Measurements from ENCODE around the gene MARK3.
A peak's percentile ranks its signal among the peaks of the same experiment; 100 is the strongest.

Gene MARK3

DNA sequence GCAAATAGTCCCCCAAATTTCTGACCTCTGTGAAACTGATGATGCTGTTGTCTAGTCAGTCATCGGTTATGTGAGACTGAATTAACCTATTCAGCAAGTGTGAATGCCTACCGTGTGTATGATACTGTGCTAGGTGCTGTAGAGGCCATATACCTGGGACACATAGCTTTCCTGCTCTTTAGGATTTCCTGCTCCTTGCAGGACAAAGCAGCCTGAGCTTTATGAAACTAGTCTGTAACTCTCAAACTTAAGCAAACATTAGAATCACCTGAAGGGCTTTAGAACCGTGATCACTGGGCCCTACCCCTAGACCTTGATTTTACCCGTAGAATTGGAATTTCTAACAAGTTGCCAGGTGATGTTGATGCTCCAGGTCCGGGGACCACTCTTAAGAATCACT is 6.9 kb downstream of the MARK3 start:
- H3K4me3 ChIP-seq (ENCODE audit: low read depth, low read length) = no peak overlapping the region
- DNase-seq (ENCODE audit: low read depth) = no peak

DNA sequence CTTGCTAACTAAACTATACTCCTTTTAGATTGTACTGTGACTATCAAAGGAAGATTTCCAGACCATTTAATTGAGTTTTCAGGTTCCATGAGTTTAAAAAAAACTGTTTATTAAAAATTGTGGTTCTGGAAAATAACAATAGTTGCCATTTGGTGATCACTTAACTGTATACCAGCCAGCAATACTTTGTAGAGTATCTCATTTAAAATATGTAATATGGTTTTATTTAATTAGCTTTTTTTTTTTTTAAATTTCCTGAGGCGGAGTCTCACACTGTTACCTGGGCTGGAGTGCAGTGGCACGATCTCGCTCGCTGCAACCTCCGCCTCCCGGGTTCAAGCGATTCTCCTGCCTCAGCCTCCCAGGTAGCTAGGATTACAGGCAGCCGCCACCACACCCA is 7.4 kb downstream of the MARK3 start:
- H3K4me3 ChIP-seq (ENCODE audit: low read depth, low read length) = no peak overlapping the region

DNA sequence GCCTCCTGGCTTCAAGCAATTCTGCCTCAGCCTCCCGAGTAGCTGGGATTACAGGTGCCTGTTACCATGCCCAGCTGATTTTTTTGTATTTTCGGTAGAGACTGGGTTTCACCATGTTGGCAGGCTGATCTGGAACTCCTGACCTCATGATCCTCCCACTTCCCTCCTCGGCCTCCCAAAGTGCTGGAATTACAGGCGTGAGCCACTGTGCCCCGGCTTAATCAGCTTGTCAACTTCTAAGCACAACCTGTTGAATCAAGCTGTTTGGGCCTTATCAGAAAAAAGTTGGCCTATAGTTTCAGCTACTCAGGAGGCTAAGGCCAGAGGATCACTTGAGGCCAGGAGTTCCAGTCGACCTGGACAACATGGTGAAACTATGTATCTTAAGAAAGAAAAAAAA is 7.9 kb downstream of the MARK3 start:
- no peak overlapping the region for H3K4me3 ChIP-seq (ENCODE audit: low read depth, low read length)
- DNase-seq (ENCODE audit: low read depth) = no peak

More for the DNA sequence above, 7.4 kb downstream of the MARK3 start:
- no peak for DNase-seq (ENCODE audit: low read depth)

DNA sequence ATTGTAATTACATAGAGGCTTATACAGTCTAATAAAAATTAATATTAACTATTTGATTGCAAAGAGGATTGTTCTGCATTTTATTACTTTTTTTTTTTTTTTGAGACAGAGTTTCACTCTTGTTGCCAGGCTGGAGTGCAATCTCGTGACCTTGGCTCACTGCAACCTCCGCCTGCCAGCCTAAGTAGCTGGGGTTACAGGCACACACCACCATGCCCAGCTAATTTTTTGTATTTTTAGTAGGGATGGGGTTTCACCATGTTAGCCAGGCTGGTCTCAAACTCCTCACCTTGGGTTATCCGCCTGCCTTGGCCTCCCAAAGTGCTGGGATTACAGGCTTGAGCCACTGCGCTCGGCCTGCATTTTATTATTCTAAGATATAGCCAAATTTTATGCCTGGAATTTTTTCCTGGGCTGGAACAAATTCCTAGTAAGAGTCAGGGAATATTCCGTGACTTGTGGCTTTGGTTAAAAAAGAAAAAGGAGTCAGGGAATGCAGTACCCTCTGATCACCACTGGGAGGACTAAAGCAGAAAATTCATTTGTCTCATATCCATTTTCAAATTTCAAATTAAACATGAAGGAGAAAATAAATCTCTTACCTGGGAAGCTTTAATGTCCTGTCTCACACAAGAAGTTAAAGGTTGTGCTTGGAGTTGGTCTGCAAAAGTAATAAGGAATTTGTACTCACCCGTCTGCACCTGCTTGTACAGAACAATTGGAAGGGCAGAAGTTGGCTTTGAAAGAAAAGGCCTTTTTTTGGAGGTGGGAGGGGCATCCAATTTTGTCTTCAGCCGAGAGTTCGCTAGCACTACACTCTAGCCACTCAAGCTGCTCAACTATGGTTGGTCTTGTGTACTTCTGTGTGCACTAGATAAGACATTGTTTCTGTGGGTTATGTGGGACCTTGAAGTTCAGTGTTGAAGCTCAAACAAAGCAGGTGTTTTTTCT is 8.7 kb downstream of the MARK3 start:
- no peak for DNase-seq (ENCODE audit: low read depth)
- H3K4me3 ChIP-seq (ENCODE audit: low read depth, low read length) = no peak overlapping the region

DNA sequence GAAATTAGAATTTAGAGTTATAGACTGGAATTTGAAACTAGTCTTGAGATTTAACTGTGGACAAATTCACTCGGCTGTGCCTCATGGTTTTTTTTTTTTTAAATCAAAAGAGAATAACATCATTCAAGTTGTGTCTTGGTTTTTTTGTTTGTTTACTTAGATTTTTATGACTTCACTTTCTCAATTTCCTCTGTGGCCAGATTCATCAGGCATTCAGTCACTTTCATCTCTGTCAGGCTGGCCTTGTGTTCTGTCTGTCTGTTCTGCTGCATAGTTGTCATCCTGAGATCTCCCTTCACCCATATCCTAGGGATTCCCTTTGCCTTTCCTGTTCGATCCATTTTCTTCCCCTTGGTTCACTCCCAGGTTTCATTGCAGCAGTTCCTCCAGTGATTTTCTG is 10.0 kb downstream of the MARK3 start:
- DNase-seq (ENCODE audit: low read depth) = no peak
- no peak overlapping the region for H3K4me3 ChIP-seq (ENCODE audit: low read depth, low read length)

DNA sequence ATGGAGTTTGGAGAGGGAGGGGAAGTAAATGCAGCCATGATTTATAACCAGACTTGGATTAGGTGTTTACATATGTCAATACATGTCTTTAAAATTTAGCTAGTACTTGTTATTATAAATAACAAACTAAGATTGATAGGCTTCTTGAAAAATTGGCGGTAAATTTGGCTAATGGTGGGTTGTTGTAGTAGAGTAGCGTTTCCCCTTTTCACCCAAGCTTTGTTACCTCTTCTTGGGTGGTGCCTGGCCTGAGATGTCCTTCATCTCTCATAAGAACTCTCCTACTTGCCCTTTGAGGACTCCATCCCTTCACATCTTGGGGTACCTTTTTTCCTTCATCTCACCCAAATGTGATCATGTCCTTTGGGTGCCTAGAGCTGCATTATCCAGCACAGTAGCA is 11.2 kb downstream of the MARK3 start:
- no peak overlapping the region for H3K4me3 ChIP-seq (ENCODE audit: low read depth, low read length)
- no peak for DNase-seq (ENCODE audit: low read depth)

DNA sequence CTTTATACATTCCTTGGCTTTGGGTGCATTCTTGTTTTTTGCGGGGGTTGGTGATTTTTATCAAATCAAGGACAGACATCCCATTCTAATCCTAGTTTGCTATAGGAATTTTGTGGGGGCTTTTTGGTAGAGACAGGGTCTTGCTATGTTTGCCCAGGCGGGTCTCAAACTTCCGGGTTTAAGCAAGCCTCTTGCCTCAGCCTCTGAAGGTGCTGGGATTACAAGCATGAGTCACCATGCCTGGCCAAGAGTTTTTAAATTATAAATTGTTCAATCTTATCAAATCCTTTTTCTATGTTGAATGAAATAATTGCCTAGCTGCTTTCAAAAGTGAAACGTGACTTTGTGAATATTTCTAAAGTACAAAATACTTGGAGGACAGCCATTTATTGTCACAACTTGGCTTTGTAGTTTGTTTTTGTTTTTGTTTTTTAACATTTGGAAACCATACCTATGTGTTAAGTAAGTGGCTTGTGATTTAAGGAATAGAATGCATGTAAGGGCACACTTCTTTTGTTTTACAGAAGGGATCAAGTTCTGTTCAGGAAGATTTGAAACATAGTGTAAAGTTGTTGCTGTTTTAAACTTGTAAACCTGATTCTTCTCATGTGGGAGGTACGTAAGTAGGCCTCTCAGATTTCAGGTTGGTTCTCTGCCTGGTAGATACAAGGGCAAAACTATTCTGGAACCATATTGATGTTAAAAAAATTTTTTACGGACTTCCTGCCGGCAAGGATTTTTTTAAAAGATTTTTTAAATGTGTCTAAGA is 13.4 kb downstream of the MARK3 start:
- no peak for DNase-seq (ENCODE audit: low read depth)
- H3K4me3 ChIP-seq (ENCODE audit: low read depth, low read length) = no peak overlapping the region

DNA sequence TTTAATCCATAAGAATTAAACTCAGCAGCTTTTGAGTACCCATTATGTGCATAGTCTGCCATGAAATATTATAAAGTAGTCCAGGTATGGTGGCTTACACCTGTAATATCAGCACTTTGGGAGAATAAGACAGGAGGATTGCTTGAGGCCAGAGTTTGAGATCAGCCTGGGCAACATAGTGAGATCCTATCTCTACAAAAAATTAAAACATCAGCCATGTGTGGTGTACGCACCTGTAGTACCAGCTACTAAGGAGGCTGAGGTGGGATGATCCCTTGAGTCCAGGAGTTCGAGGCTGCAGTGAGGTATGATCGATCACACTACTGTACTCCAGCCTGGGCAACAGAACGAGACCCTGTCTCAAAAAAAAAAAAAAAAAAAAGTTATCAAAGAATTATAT is 15.3 kb downstream of the MARK3 start:
- no peak for DNase-seq (ENCODE audit: low read depth)
- no peak overlapping the region for H3K4me3 ChIP-seq (ENCODE audit: low read depth, low read length)

DNA sequence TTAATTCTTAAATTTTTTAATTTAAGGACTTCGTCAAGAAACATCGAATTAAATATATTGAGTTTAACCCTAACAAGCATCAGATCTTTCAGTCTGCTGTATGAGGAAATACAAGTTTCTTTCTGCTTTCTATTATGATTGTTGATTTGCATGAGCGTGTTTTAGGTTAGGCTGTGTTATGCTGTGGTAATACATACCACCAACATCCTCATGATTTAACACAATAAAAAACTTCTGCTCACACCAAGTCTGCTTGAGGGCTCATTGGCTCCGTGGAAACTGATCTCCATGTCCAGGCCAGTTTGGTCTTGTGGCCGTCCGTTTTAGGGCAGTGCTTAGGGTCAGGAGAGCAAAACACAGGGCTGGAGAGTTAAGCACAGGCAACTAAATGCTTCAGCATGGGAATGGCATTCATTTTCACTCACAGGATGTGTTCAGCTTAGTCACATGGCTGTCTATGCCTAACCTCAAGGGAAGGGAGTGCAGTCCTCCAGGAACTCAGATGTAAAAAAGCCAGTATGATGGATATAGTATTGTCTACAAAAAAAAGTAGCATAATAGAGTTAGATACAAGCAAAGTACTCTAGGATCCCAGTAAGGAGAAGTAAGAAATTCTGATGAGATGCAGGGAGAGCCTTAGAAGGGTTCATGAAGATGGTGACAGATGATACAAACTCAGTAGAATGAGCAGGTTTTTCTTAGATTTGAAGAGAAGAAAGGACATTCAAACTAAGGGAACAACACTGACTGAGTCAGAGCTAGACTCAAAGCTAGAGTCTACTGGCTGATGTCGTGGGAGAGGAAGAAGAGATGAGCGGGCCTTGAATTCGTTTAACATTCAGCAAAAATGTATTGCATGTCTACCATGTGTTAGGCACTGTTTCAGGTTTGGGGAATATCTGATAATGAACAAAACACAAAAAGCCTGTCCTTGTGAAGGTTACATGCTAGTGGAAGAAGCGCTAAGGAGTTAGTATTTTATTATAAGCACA is 16.3 kb downstream of the MARK3 start:
- no peak overlapping the region for H3K4me3 ChIP-seq (ENCODE audit: low read depth, low read length)
- DNase-seq (ENCODE audit: low read depth) = no peak

DNA sequence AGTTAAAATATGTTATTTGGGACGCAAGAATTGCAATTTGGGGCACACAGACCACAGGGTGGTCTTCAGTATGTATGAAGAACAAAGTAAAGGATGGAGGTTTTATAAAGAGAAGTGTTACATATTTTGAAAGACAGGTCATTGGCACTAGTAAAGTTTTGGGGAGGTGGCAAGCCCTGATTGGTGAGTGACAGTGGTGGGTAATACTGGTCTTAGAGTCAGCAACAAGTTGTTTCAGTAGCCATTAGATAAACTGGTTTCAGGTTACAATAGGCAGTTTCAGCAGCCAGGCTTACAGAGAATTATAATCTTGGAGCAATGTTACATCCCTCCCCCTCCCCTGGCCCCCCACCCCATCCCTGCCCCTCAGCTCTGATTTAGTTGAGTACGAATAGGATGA is 17.5 kb downstream of the MARK3 start:
- H3K4me3 ChIP-seq (ENCODE audit: low read depth, low read length) = no peak overlapping the region
- no peak for DNase-seq (ENCODE audit: low read depth)

DNA sequence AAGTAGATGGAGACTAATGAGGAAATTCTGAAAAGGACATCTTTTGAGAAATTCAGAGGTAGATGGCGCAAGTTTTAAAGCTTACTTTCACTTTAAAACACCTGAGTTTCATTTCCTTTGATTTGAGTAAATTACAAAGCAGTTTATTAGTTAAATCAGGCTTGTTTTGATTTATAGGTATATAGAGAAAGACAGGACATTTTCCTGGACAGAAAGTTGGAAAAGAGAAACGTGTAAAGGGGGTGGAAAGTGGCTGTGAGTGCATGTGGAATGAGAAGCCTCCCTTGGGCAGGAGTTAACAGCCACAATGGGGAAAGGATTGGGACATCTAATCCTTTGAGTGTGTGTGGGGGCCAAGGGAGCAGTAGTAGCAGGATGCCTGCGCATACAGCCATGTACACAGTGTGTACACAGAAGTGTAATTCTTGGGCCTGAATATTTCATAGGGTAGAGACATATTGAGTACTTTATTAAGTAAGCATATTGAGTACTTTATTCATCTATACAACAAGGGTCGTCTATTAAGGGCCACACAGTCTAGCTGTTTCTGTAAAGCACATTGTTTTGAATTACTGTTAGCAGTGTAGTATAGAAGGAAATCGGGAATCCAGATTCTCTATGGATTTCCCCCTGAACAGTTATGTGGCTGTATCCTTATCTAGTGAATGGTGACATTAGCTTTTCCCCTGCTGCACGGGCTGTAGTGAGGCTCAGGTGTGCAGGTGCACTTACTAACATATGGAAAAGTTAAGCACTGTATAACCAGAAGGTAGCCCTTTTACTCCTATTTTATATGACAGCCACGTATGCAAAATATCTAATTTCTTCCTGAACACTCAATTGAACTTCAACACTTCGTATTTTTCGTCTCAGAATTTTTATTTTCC is 19.1 kb downstream of the MARK3 start:
- H3K4me3 ChIP-seq (ENCODE audit: low read depth, low read length) = no peak overlapping the region
- DNase-seq (ENCODE audit: low read depth) = no peak

DNA sequence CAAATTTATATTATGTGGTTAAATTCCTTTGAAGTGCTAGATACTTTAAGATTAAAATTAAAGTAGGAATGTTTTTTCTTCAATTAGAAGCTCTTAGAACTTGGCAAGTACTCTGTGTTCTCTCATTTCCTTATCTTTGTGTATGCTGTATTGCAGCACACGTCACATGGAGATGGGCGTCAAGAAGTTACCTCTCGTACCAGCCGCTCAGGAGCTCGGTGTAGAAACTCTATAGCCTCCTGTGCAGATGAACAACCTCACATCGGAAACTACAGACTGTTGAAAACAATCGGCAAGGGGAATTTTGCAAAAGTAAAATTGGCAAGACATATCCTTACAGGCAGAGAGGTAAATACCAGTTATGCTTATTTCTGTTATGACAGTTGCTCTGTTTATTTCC is 19.7 kb downstream of the MARK3 start:
- no peak overlapping the region for H3K4me3 ChIP-seq (ENCODE audit: low read depth, low read length)
- DNase-seq (ENCODE audit: low read depth) = no peak

DNA sequence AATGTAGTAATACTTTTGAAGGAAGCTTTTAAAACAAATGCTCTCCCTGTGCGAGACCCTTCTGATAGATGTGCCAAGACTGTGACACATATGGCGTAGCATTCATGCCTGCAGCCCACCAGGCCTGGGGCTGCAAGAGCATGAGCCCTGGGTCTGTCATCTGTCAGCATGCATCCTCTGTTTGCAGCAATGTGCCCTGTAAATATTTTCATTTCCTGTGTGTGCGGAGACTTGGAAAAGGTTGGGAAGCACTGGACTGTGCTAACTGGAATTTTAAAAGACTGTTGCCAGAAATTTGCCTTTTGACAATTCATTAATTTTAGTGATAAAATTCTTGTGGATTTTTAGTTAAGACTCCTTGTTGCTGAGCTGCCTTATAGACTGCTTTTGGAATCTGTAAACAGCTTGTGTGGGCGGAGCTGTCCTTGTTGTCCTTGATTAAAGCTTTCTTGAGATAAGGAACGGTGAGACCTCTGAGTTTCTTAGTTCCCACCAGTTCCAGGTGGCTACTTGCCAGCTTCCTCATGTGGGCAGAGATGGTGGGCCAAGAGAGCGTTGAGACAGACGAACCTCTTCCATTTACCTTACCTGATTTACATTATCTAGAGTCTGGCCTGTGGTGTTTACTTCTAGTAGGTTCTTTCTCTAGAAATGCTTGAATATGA is 23.4 kb downstream of the MARK3 start:
- no peak for DNase-seq (ENCODE audit: low read depth)
- no peak overlapping the region for H3K4me3 ChIP-seq (ENCODE audit: low read depth, low read length)

DNA sequence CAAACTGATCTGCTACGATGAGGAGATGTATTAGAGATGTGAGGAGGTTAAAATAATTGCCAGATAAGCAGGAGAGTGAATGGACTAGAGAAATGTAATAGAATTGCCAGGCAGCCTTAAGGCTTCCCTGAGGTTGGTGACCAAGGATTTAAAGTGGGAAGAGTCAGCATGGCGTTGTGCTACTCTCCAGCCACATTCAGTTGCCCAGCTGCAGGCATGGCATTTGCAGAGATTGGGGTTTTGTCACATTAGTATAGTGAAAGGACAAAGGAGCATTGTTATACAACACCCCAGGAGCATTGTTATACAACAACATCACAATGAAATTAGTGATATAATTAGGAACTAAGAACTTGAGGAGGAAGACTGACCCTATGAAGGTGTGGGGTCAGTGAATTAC is 31.7 kb downstream of the MARK3 start:
- H3K4me3 ChIP-seq (ENCODE audit: low read depth, low read length) = no peak overlapping the region
- DNase-seq (ENCODE audit: low read depth) = no peak

DNA sequence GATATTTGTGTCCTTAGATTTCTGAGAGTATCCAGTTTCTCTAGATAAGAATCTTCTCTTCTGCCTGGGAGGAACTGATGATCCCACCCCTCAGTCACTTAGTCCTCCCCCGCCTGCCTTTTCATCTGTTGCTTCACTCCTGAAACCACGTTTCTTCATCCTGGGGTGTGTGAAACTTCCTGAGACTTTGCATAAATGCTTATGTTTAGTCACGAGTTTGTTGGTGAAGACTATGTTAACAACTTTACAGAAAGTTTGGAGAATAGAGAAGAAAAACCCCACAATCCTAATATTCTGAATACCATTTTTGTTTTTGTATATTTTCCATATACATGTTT is 33.2 kb downstream of the MARK3 start:
- DNase-seq (ENCODE audit: low read depth) = no peak

DNA sequence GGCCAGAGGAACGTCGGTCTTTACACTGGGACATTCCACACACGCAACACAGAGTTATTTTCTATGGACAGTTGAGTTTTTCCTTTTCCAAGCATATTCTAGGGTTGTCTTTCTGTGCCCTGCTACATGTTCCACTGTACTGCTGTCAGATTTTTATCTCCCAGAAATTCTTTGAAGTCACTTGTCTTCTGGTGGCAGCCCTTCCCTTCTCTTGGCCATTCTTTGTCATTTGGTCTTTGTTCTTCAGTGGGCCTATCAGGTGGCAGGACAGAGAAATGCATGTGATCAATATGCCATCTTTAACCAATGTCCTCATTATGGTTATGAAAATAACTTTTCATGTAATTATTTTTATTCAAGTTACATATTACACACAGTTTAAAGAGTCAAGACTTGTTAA is 36.3 kb downstream of the MARK3 start:
- DNase-seq (ENCODE audit: low read depth) = no peak
- H3K4me3 ChIP-seq (ENCODE audit: low read depth, low read length) = no peak overlapping the region

More for the DNA sequence above, 33.2 kb downstream of the MARK3 start:
- no peak overlapping the region for H3K4me3 ChIP-seq (ENCODE audit: low read depth, low read length)

DNA sequence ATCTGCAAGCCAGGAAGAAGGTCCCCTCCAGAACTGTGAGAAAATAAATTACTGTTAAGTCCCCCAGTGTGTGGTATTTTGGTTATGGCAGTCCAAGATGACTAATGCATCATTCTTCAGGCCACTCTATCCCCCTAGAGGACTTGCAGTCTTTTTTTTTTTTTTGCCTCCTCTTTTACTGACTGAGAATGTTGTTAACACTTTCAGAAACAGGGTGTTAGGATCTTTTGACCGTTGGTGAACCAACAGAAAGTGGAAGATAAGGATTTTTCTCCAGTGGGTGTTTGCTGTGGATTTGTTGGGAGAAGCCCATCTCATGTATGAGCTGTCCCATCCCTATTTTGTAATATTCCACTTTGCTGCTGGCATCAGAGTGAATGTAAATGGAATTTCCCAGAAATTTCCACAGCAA is 37.8 kb downstream of the MARK3 start:
- no peak overlapping the region for H3K4me3 ChIP-seq (ENCODE audit: low read depth, low read length)
- DNase-seq (ENCODE audit: low read depth) = peak; percentile 45
